ENCODE measurements around the gene NDUFAF8. TPM values are rescaled to one million over a fixed set of nuclear protein-coding genes. Genes with fewer than 3 reads are reported as not detected.

Gene NDUFAF8
- polyA plus RNA-seq, 1 donor from 2014 or later, result 76.4 TPM

GRCh38 chr17:81194225-81194760, 44.8 kb upstream of the NDUFAF8 start:
- H3K9me2 ChIP-seq (ENCODE audit: insufficient read depth, low read length), result no peaks in the 10 kb centered on the region
- no peak overlapping the region for H3K27ac ChIP-seq (ENCODE audit: low read length)
- no peak overlapping the region for H2AFZ ChIP-seq (ENCODE audit: low read depth, low read length)
- no peaks in the 10 kb centered on the region for H4K20me1 ChIP-seq (ENCODE audit: insufficient read depth)
- H3K9me3 ChIP-seq (ENCODE audit: low read length), result no peaks in the 10 kb centered on the region
- no peak overlapping the region for H3K9ac ChIP-seq (ENCODE audit: low read length)
- no peak overlapping the region for H3K4me2 ChIP-seq (ENCODE audit: low read length)
- H3F3A ChIP-seq (ENCODE audit: insufficient read depth, low read length, poor library complexity, severe bottlenecking), result no peaks in the 10 kb centered on the region
- H3K79me2 ChIP-seq (replicated peaks; ENCODE audit: insufficient read depth, low read length), result no peaks in the 10 kb centered on the region
- H3K4me3 ChIP-seq (ENCODE audit: low read length), result no peak overlapping the region
- H3K36me3 ChIP-seq (ENCODE audit: insufficient read depth, low read length), result no peaks in the 10 kb centered on the region
- no peaks in the 10 kb centered on the region for H3K27me3 ChIP-seq (ENCODE audit: insufficient read depth, low read depth, low read length)
- TF ChIP-seq EP300 (conservative IDR thresholded peaks at IDR 0.05; ENCODE audit: poor library complexity, severe bottlenecking), result no peak
- no peak for TF ChIP-seq POLR2AphosphoS5 (IDR thresholded peaks at IDR 0.05)
- no peak for TF ChIP-seq EZH2 (IDR thresholded peaks at IDR 0.05; ENCODE audit: borderline replicate concordance, insufficient read depth, low read length, poor library complexity, severe bottlenecking)
- TF ChIP-seq SMC3 (conservative IDR thresholded peaks at IDR 0.05; ENCODE audit: poor library complexity), result no peak
- no peak for TF ChIP-seq TAF1 (IDR thresholded peaks at IDR 0.05; ENCODE audit: low read depth)
- no peak for TF ChIP-seq MXI1 (conservative IDR thresholded peaks at IDR 0.05; ENCODE audit: poor library complexity, severe bottlenecking)
- no peak for TF ChIP-seq CTCF (IDR thresholded peaks at IDR 0.05; ENCODE audit: poor library complexity, severe bottlenecking)
- no peak for TF ChIP-seq RAD21 (conservative IDR thresholded peaks at IDR 0.05)
- TF ChIP-seq REST (IDR thresholded peaks at IDR 0.05; ENCODE audit: borderline replicate concordance), result no peak

- no peaks in the 10 kb centered on the region for H3K9me3 ChIP-seq (ENCODE audit: low read length)
- H2AFZ ChIP-seq (ENCODE audit: low read depth, low read length), result no peak overlapping the region
- H3K9ac ChIP-seq (ENCODE audit: low read length), result no peak overlapping the region
- TF ChIP-seq TAF1 (IDR thresholded peaks at IDR 0.05; ENCODE audit: low read depth), result no peak
- no peak for TF ChIP-seq EP300 (conservative IDR thresholded peaks at IDR 0.05; ENCODE audit: poor library complexity, severe bottlenecking)
- no peak for TF ChIP-seq CTCF (IDR thresholded peaks at IDR 0.05; ENCODE audit: poor library complexity, severe bottlenecking)
- TF ChIP-seq EZH2 (IDR thresholded peaks at IDR 0.05; ENCODE audit: borderline replicate concordance, insufficient read depth, low read length, poor library complexity, severe bottlenecking), result no peak
- no peak for TF ChIP-seq REST (IDR thresholded peaks at IDR 0.05; ENCODE audit: borderline replicate concordance)
- TF ChIP-seq SMC3 (conservative IDR thresholded peaks at IDR 0.05; ENCODE audit: poor library complexity), result no peak
- TF ChIP-seq MXI1 (conservative IDR thresholded peaks at IDR 0.05; ENCODE audit: poor library complexity, severe bottlenecking), result no peak
- TF ChIP-seq RAD21 (conservative IDR thresholded peaks at IDR 0.05), result no peak
- TF ChIP-seq POLR2AphosphoS5 (IDR thresholded peaks at IDR 0.05), result no peak
- H4K20me1 ChIP-seq (ENCODE audit: insufficient read depth), result no peaks in the 10 kb centered on the region
- no peak overlapping the region for H3K4me2 ChIP-seq (ENCODE audit: low read length)
- H3F3A ChIP-seq (ENCODE audit: insufficient read depth, low read length, poor library complexity, severe bottlenecking), result no peaks in the 10 kb centered on the region
- H3K9me2 ChIP-seq (ENCODE audit: insufficient read depth, low read length), result no peaks in the 10 kb centered on the region
- H3K36me3 ChIP-seq (ENCODE audit: insufficient read depth, low read length), result no peaks in the 10 kb centered on the region
- no peaks in the 10 kb centered on the region for H3K79me2 ChIP-seq (replicated peaks; ENCODE audit: insufficient read depth, low read length)
- H3K4me3 ChIP-seq (ENCODE audit: low read length), result no peak overlapping the region
- no peaks in the 10 kb centered on the region for H3K27me3 ChIP-seq (ENCODE audit: insufficient read depth, low read depth, low read length)
- no peak overlapping the region for H3K27ac ChIP-seq (ENCODE audit: low read length)
Measured at GRCh38 chr17:81194941-81195901, 43.9 kb upstream of the NDUFAF8 start.

Data from neural cell (in vitro differentiated cells).